NCI-H187 (cell line): ENCODE data around the gene ZNF618.

Experiments
- DNase-seq, 2 experiments: peaks; one replicate each; lab custom pipeline; 2025; lab: John Stamatoyannopoulos, UW

ZNF618 gene

DNA sequence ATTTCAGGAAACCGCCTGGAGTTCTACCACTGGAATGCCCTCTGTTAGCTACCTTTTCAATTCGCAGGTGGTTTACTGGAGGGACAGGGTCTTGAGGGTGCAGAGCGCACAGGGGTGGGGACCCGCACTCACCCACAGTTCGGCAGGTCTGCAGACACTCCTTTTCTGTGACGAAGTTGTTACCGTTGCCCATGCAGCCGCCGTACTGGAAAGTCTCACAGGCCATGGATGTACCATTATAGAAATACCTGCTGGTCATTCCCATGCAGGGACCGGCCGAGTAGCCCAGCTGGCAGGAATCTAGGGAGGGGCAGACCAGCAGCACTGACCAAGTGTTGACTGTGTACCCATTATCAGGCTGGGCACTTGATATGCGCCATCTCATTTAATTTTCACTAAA, 185.2 kb downstream of the ZNF618 start:
- no peak for DNase-seq

DNA sequence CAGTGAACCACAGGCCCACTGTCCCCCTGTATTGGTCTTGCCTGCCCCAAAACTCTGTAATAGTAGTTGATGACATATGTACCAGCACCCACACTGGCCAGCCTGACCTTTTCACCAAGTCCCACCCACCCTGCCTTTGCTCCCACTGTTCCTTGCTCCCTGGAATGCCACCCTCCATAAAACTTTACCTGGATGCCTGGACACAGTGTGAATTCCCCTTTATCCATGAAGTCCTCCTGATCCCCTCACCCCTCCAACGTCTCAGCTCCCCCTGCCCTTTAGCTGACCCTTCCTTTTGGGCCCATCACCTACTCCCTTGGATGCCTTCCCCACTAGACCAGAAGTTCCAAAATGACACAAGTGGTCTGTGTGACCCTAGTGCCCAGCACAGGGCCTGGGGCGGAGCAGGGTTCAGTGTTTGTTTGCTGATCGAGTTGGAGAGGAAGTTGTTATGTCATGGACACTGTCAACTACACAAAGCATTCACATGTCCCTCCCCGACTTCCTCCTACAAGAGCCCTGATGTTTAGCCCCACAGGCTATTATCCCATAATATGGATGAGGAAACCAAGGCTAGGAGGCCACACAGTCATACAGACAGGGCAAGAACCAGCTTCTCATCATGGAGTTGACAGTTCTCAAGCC, 185.8 kb downstream of the ZNF618 start:
- no peak for DNase-seq

DNA sequence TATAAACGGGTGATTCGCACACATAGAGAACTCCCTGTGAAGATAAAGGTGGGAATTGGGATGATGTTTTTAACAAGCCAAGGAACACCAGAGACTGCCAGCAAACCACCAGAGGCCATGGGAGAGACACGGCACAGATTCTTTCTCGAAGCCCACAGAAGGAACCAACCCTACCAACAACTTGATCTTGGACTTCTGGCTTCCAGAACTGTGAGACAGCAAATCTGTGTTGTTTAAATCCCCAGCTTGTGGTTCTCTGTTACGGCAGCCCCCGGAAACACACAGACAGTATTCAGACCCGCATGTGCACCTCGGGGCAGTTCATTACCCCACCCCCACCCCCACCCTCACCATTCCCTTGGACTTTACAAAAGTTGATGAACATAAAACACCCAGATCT, 189.2 kb downstream of the ZNF618 start:
- no peak for DNase-seq

DNA sequence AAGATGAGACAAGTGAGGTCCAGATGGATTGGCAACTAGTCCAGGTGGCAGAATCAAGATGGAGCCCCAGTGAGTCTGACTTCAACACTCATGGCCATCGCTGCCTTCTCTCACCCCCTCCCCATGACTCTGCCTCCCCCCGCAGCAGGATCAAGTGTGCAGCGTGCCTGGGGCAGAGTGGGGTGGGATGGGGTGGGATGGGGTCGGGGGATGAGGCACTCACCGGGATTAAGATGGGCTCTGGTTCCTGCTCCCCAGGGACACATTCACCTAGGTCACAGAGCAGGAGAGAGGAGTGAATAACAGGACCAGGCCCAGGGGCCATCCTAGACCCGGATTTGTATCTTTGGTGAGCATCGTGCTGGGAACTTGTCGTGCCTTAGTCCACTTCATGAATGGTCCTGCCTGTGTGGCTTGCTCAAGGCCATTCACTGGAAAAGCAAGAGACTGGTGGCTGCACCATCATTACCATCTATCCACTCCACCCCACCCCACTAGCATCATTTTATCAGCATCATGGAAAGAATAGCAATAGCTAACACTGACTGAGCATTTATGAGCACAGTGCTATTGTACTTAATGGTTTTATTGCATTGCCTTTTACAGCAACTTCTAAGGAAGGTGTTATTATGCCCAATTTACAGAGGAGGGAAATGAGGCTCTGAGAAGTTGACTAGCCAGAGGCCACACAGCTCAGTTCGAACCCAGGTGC, 193.5 kb downstream of the ZNF618 start:
- DNase-seq = no peak

DNA sequence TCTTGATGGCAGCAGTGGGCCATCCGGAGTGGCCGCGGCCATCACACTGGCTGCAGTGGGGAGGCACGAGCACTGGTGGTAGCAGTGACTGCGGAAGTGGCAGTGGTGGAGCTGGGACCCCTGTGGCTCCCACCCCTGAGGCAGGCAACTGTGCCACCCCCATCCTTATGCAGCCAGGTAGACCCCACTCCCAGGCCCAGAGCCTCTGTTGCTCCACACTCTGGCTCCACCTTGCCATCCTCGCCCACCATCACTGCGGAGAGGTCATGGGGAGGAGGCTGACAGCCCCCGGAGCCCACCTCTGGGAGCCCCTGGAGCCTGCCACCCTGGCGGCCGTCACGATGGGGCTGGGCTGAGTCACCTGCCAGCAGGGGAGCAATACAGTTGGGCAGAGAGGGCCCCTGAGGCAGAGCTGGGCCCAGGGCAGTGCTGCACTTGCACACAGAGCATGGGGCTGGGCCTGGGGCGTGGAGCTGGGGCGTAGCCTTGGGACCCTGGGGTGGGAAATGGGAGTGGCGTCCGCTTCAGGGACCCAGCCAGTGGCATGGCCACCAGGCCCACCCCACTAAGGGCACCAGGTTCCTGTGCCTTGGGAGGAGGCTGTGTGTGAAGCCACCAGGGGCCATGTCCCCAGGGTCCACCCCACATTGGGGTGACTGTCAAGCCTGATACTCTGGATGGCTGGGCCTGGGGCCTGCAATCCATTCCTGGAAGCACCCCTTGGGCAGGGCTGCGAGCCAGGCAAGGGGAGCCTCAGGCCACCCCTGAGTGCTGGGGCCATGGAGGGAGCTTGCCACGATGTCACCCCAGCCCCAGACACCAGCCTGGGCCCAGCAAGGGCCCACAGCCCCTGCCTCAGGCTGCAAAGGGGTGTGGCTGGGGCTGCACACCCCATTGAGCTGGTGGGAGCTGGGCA, 194.3 kb downstream of the ZNF618 start:
- DNase-seq = no peak

DNA sequence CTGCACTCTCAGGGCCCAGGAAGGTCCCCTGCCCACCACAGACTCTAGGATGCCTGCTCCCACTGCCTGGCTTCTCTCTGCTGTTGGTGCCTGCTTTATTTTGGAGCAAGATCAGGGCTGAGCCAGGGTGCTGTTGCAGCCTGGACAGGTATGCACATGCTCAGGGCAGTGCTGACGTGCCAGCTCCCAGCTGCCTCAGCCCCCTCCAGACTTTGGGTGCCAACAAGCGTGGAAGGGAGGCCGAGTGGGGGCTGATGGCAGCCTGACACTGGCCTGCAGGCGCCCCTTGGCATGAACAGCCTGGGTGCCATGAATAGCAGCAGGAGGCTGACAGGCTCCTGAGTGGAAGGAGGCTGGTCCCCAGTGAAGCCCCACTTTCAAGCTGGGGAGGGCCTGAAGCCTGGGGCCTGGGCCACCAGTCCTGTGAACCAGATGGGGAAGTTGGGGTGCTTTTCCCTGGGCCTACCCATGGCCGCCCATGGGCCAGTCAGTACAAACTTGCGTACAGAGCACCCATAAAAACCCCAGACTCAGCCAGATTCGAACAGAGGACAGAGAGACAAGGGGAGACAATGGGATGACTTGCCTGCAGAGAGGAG, 195.2 kb downstream of the ZNF618 start:
- no peak for DNase-seq

DNA sequence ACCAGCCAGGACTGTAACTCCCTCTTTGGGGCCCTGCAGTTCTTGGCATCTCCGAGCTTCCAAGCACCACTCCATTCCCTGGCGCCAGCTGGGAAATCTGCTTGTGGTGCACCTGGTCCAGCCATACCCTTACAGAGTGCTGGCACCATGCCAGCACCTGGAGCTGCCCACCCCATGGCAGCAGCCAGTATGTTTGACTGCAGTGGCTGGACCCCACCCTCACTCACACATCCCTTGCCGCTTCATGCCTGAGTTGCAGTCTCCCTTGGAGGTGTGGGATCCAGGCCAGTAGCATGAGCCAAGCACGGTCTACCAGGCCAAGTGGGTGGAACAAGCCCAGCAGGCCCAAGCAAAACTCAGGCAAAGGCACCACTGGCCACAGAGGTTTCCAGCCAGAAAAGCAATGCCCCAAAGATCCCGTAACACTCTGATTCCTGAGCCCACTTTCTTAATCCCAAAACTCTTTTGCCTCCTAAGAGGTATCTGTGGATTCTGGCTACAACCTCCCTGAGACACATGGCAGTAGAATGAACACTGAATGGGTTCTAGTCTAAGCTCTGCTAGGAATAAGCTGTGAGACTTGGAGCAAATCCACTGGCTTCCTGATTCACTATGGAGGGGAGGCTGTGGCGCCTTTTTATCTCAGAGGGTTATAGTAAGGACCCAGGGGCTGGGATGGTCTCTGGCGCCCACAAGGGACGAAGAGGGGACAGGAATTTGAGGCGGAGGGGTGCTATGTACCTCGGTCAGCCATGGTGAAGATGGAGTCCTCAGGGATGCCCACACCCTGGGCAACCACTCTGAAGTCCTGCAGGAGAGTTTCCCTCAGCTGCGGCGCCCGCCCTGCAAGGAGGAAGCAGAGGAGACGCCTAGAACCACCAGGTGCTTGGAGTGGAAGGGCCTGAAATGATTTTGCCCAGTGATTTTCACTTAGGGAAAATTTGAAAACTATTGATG, 196.4 kb downstream of the ZNF618 start:
- no peak for DNase-seq

DNA sequence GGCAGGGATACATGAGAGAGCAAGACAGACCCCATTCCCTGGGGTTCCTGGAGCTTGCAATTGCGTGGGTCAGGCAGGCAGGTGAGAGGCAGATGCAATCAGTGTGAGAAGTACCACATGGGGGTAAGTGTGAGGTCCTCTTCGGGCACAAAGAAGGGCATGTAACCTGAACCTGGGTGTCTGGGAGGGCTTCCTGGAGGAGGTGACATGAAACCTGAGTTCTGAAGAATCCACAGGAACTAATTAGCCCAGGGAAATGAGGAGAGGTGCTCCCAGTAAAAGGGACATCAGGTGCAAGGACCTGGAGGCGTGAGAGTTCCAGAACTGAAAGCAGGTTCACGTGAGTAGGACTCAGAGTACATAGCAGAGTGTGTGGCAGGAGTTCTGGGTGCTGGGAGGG, 199.5 kb downstream of the ZNF618 start:
- no peak for DNase-seq

DNA sequence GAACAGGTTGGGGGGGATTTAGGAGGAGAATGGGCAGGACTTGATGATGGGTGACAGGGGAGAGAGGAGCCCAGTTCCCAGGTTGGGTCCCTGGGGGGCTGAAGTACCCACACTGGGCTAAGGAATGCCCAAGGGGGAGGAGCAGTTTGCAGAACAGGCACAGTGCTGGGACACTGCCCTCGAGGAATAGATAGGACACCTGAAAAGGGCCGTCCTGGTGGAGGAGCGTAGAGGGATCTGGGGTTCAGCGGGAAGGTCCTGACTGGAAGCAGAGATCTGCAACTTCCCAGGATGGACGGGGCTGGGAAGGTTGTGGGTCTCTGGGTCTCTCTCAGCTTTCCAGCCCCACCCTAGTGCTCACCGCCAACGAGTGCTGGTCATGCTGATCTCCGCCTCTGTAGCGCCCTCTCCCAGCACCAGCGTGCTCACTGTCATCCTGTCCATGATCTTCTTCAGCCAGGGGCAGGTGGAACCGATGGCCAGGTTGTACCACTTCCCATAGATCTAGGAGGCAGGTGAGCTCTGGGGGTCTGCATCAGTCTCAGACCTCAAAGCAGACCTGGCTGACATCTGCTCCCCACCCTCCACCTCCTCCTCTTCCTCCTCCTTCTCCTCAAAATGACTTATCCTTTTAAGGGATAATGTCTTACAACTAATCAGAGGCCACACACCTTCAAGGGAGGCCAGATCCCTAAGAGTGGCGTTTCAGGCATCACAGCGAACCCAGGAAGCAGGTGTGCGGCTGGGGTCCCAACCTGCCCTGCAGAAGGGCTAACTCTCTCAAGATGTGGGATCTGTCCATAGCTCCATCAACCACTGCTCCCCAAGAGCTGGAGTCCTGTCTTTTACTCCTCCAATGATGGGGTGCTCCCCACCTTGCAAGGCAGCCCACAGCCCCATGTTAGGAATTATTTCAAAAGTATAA, 200.4 kb downstream of the ZNF618 start:
- no peak for DNase-seq

DNA sequence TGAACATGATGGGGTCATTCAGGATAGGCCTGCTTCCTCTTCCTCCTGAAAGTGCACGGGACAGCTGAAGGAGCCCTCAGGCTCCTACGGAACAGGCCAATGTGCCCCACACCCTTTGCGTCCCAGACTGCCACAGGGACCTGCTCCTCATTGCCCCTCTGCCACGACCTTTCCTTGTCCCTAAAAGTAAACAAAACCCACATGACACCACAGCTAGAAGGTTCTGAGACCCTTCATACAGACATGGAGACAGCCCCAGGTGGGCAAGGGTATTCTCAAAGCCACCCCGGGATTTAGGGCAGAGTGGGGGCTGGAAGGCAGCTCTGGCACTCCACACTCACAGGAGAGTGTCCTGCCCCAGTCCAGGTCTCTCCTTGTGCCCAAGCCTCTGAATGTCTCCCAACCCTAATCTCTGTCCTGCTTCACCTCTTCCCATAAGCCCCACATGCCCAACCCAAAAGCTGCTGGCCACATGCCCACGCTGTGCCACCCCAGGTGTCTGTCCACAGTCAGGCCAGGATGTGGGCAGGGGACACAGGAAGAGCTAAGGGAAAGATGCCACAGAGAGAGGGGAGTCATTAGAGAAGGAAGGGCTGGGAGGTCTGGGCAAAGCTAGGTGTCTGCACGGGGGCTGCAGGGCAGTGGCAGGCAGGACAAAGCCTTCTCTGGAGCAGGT, 201.2 kb downstream of the ZNF618 start:
- no peak for DNase-seq

DNA sequence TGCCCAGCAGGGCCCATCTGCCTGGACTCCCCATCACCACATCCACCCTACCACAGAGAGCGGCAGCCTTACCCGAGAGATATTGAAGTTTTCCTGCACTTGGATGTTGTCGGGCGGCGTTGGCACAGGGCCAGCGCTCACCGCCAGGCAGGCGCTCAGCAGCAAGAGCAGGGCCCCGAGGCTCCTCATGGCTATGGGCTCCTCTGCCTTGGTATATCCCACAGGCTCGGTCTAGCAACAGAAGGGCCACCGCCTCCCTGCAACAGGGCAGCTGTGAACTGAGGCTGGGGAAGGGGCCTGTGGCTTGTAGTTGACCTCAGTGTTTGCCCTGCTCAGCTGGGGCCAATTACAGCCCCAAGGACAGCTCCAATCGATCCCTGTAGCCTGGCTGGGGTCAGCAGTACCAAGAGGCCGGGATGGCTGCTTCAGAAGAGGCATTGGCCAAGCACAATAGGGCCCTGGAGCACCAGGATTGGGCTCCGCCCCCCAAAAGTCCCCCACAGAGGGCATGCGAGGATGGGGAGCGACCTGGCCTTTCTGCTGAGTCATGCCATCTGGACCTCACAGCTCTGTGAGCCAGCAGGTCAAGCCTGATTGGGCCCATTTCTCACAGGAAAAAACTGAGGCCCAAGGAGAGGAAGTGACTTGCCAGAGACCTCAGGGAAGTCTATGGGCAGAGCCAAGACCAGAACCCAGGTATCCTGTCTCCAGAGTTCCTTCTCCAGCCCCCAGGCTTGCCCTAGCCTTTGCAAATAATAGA, 202.1 kb downstream of the ZNF618 start, which contains the start of gene AMBP:
Gene AMBP (minus strand): TSS at position 280 of the 760 bp plus-strand sequence. CDS start 91 bp downstream, at position 189.
- no peak for DNase-seq

DNA sequence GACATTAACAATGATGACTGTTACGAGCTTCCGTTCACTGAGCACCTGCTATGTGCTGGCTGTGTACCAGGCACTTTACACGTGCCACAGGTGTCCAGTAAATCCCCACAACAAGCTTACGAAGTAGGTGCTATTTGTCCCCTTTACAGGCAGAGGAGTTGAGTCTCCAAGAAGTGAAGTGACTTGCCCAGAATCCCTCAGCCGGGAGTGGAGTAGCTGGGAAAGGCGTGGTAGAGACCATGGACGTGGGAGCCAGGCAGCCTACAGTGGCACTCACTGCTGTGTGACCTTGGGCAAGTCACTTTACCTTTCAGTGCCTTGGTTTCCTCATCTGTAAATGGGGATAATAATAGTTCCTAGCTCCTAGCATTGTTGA, 202.7 kb downstream of the ZNF618 start:
- DNase-seq = no peak

DNA sequence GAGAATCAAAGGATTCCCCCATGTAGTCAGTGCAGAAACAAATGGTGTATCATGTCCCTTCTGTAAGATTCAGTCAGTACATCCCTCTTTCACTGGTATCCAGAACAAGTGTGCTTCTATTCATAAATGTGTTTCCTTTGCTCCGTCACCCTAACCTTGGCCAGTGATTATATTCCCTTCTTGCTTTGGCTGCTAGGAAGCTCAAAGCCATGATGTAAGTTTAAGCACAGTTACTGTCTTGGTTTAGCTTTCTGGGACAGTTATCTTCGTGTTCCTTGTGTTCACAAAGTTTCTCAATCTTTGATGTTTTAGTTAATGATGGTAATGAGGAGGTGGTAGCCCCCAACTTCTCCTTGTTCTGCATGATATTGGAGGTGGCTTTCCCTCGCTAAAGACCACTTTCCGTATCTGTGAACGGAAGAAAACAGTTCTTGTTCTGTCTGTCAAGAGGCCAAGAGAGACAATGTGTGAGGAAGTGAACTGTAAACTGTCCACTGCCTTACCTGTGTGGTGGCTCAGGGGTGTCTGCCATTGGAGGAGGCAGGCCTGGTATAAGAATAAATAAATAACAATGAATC, 204.2 kb downstream of the ZNF618 start:
- DNase-seq = no peak

DNA sequence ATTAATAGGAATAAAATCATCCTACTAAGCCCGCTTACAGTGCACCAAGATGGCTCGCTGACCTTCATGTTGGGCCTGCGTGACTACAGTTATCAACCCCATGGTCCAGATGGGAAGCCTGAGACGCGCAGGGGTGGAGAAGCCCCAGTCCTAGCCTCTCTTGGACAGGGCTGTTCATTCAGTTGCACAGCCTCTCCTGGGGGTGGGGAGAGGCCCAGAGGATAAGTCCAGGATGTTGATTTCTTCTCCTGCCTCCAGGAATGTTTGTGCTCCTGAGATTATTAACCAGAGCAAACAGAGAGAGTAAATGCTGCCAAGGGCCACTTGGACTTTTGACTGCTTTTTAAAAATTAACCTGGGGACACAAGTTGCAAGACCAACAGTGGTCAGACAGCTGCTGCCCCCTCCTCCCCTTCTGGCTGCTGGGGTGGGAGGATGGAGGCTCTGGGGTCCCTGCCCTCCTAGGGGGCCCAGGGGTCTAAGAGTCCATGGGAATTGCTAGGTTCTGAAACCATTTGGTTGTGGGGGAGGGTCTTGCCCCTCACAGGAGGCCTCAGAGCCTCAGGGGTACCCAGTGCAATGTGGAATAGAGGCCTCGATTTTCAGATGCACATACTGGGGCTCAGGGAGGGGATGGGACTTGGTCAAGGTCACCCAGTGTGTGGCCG, 204.8 kb downstream of the ZNF618 start:
- no peak for DNase-seq

DNA sequence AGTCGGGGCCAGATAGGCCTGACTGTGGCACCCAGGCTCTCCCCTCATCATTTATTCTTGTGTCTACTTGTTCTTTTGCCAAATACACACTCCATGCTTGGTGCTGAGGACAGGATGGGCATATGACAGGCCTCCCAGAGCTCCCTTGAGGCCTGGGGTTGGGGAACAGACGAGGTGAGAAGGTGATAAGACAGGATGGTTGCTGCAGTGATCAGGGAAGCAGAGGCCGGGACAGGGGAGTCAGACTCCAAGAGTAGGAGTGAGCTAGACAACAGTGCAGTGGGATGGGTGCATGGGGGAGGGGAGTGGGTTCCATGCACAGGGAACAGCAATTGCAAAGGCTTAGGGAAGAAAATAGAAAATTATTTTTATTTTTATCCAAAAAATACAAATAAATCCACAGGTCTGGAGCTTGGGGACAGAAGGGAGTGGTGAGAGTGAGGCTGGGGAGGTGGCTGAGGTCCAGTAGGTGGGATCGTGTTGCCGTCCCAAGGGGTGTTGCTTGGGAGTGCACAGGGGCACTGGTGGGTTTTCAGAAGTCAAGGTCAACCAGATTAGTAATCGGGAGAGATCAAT, 205.4 kb downstream of the ZNF618 start:
- no peak for DNase-seq

DNA sequence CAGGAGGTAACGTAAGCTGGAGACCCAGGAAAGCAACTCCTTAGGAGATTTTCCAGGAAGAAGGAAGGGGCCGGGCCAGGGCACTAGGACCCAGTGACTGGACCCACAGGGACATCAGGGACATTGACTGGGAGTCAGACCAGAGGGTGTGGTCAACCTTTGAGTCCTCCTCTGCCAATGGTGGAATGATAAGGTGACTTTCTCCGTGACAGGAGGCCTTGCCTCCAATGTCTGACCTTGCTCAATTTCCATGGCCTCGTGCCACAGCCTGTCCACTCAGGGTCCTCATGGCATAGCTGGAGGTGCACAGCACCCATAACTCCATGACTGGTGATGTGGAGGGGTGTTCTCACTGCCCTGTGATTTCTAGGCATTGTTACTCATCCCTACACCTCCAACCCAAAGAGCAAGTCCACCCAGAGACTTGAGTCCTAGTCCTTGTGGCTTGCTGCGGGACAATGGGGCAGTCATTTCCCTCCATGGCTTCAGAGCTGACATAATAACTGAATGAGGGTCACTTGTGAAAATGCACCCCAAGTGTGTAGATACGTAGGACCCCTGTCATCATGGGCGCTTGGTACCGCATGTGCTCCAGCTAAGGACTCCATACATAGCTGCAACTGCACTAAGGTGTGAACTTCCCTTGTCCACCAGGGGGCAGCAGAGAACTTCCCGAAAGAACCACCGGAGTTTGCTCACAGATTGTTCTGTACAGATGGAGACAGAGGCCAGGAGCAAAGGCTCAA, 206.1 kb downstream of the ZNF618 start:
- peak in 1 of 2 experiments; percentile 14 for DNase-seq
